Measurements from ENCODE around the gene NIM1K. TPM values are rescaled to one million over a fixed set of nuclear protein-coding genes. Genes with fewer than 3 reads are reported as not detected.
A peak's percentile ranks its signal among the peaks of the same experiment; 100 is the strongest.
"Not testable (repeated sequence)": the region's sequence is repeated elsewhere in the genome, so short reads cannot be mapped to it uniquely, and the experiment has no call there.

The NIM1K gene
- total and polyA plus RNA-seq, 2 experiments from 2014 or later: 1.2 to 4.9 TPM

GRCh38 chr5:43302481-43302880, 110.5 kb downstream of the NIM1K start:
- H2AFZ ChIP-seq: no peak overlapping the region
- TF ChIP-seq EZH2phosphoT487 (IDR thresholded peaks at IDR 0.05; ENCODE audit: insufficient read depth, low read depth) (no peak), EZH2 (IDR thresholded peaks at IDR 0.05; ENCODE audit: insufficient read depth, poor library complexity, severe bottlenecking) (no peak)
- no peak overlapping the region for H3K27ac ChIP-seq
- H3K9me2 ChIP-seq (ENCODE audit: insufficient read depth): no peaks in the 10 kb centered on the region
- no peaks in the 10 kb centered on the region for H3K27me3 ChIP-seq (replicated peaks; ENCODE audit: insufficient read depth)
- peaks cover 5% of the 10 kb centered on the region for H3F3A ChIP-seq (ENCODE audit: insufficient read depth)
- peaks cover 6% of the 10 kb centered on the region for H3K36me3 ChIP-seq (ENCODE audit: low read depth)
- no peak for DNase-seq
- H3K4me1 ChIP-seq (ENCODE audit: insufficient read depth): no peaks in the 10 kb centered on the region; the same call in 1 of the 2 replicates
- H3K4me2 ChIP-seq (ENCODE audit: unreplicated experiment): no peak overlapping the region
- H3K9ac ChIP-seq: no peak overlapping the region
- in situ Hi-C loops (cut with MboI): no loop called here
- no peaks in the 10 kb centered on the region for H4K20me1 ChIP-seq (ENCODE audit: insufficient read depth)
- 94 to 97% methylated on average over 3 of the region's 3 CpGs for WGBS, 2 experiments (ENCODE audit: low coverage in 1 of 2, low lambda C conversion rate in 2 of 2, missing lambda C conversion rate in 2 of 2)
- no peaks in the 10 kb centered on the region for H3K9me3 ChIP-seq (ENCODE audit: low read depth)
- H3K79me2 ChIP-seq (ENCODE audit: insufficient read depth): peaks cover 73% of the 10 kb centered on the region
- no peak overlapping the region for H3K4me3 ChIP-seq

DNA sequence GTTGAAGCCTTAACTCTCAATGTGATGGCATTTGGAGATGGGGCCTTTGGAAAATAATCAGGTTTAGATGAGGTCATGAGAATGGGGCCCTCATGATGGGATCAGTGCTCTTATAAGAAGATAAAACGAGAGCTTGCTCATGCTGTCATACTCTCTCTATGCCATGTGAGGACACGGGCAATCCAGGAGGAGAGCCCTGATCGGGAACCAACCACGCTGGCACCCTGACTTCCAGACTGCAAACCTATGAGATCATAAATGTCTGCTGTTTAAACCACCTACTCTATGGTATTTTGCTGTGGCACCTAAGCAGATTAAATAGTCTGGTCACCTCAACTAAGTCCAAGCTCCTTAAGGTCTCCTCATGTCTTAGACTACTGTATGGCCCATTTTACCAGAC, 111.2 kb downstream of the NIM1K start:
- Histone ChIP-seq H3K79me2 (ENCODE audit: insufficient read depth) (peaks cover 81% of the 10 kb centered on the region), H3K9me2 (ENCODE audit: insufficient read depth) (no peaks in the 10 kb centered on the region), H3K4me3 (no peak overlapping the region), H3K4me1 (ENCODE audit: insufficient read depth) (no peaks in the 10 kb centered on the region; the same call in 1 of the 2 replicates), H3K9ac (no peak overlapping the region), H3F3A (ENCODE audit: insufficient read depth) (peaks cover 5% of the 10 kb centered on the region), H3K27ac (no peak overlapping the region), H3K27me3 (replicated peaks; ENCODE audit: insufficient read depth) (no peaks in the 10 kb centered on the region), H3K36me3 (ENCODE audit: low read depth) (peaks cover under 1% of the 10 kb centered on the region; the same call in 1 of the 2 replicates), H3K4me2 (ENCODE audit: unreplicated experiment) (no peak overlapping the region), H2AFZ (no peak overlapping the region), H4K20me1 (ENCODE audit: insufficient read depth) (no peaks in the 10 kb centered on the region), H3K9me3 (ENCODE audit: low read depth) (no peaks in the 10 kb centered on the region)
- in situ Hi-C loops (cut with MboI): no loop called here
- WGBS, 2 experiments (ENCODE audit: low coverage in 1 of 2, low lambda C conversion rate in 2 of 2, missing lambda C conversion rate in 2 of 2): 70 to 93% methylated on average over 4 of the region's 4 CpGs
- DNase-seq: no peak
- TF ChIP-seq EZH2phosphoT487 (IDR thresholded peaks at IDR 0.05; ENCODE audit: insufficient read depth, low read depth): no peak

DNA sequence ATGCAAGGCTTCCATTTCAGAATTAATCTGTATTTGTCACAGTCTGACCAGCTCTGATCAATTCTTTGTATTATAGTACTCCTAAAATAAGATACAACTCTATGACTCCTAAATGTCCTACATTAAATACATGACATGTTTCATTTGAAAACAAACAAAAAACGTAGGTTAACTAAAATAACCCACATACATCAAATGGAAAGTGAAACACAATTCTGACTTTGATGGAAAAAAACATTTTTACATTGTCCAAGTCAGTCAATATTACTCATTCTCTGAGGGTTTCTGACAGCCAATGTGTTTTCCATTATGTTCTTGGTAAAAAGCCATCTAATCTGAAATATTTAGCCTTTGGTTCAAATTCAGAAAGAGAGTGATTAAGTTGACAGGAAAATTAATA, 112.5 kb downstream of the NIM1K start:
- Histone ChIP-seq H3K27me3 (replicated peaks; ENCODE audit: insufficient read depth) (no peaks in the 10 kb centered on the region), H2AFZ (no peak overlapping the region), H3K27ac (no peak overlapping the region), H4K20me1 (ENCODE audit: insufficient read depth) (no peaks in the 10 kb centered on the region), H3K9ac (no peak overlapping the region), H3F3A (ENCODE audit: insufficient read depth) (peaks cover 5% of the 10 kb centered on the region), H3K79me2 (ENCODE audit: insufficient read depth) (peaks cover 88% of the 10 kb centered on the region), H3K9me2 (ENCODE audit: insufficient read depth) (no peaks in the 10 kb centered on the region), H3K4me1 (ENCODE audit: insufficient read depth) (no peaks in the 10 kb centered on the region; the same call in 1 of the 2 replicates), H3K4me3 (peak overlapping the region; percentile 20; the same call in 1 of the 2 replicates), H3K9me3 (ENCODE audit: low read depth) (no peaks in the 10 kb centered on the region), H3K36me3 (ENCODE audit: low read depth) (no peaks in the 10 kb centered on the region), H3K4me2 (ENCODE audit: unreplicated experiment) (no peak overlapping the region)
- TF ChIP-seq EZH2 (IDR thresholded peaks at IDR 0.05; ENCODE audit: insufficient read depth, poor library complexity, severe bottlenecking) (no peak), EZH2phosphoT487 (IDR thresholded peaks at IDR 0.05; ENCODE audit: insufficient read depth, low read depth) (no peak)
- 18 to 23% methylated on average over 1 of the region's 1 CpG for WGBS, 2 experiments (ENCODE audit: low coverage in 1 of 2, low lambda C conversion rate in 2 of 2, missing lambda C conversion rate in 2 of 2)
- DNase-seq: peak; percentile 21
- in situ Hi-C loops (cut with MboI): no loop called here

GRCh38 chr5:43305948-43306565, 114.0 kb downstream of the NIM1K start:
- Histone ChIP-seq H3K9ac (no peak overlapping the region), H2AFZ (no peak overlapping the region), H3K27ac (no peak overlapping the region), H3K9me3 (ENCODE audit: low read depth) (no peaks in the 10 kb centered on the region), H3K4me3 (no peak overlapping the region), H3K4me2 (ENCODE audit: unreplicated experiment) (no peak overlapping the region), H3F3A (ENCODE audit: insufficient read depth) (peaks cover 5% of the 10 kb centered on the region), H4K20me1 (ENCODE audit: insufficient read depth) (no peaks in the 10 kb centered on the region), H3K36me3 (ENCODE audit: low read depth) (no peaks in the 10 kb centered on the region), H3K79me2 (ENCODE audit: insufficient read depth) (peaks cover 88% of the 10 kb centered on the region), H3K4me1 (ENCODE audit: insufficient read depth) (no peaks in the 10 kb centered on the region; the same call in 1 of the 2 replicates), H3K9me2 (ENCODE audit: insufficient read depth) (no peaks in the 10 kb centered on the region), H3K27me3 (replicated peaks; ENCODE audit: insufficient read depth) (no peaks in the 10 kb centered on the region)
- in situ Hi-C loops (cut with MboI): no loop called here
- TF ChIP-seq EZH2 (IDR thresholded peaks at IDR 0.05; ENCODE audit: insufficient read depth, poor library complexity, severe bottlenecking) (no peak), EZH2phosphoT487 (IDR thresholded peaks at IDR 0.05; ENCODE audit: insufficient read depth, low read depth) (no peak)
- DNase-seq: peak; percentile 78
- 22 to 41% methylated on average over 1 of the region's 1 CpG for WGBS, 2 experiments (ENCODE audit: low coverage in 1 of 2, low lambda C conversion rate in 2 of 2, missing lambda C conversion rate in 2 of 2)

- H3K9ac ChIP-seq; H3K9me2 ChIP-seq (ENCODE audit: insufficient read depth); H4K20me1 ChIP-seq (ENCODE audit: insufficient read depth); in situ Hi-C loops (cut with MboI); H3K4me2 ChIP-seq (ENCODE audit: unreplicated experiment); H3K27me3 ChIP-seq (replicated peaks; ENCODE audit: insufficient read depth); H3K27ac ChIP-seq; H3K9me3 ChIP-seq (ENCODE audit: low read depth); H3K4me1 ChIP-seq (ENCODE audit: insufficient read depth); DNase-seq; H3K4me3 ChIP-seq; H2AFZ ChIP-seq; H3F3A ChIP-seq (ENCODE audit: insufficient read depth); H3K36me3 ChIP-seq (ENCODE audit: low read depth): not testable (repeated sequence)
- WGBS, 2 experiments (ENCODE audit: low coverage in 1 of 2, low lambda C conversion rate in 2 of 2, missing lambda C conversion rate in 2 of 2): 84 to 93% methylated on average over 5 of the region's 5 CpGs
- H3K79me2 ChIP-seq (ENCODE audit: insufficient read depth): peaks cover 88% of the 10 kb centered on the region
Observed at GRCh38 chr5:43306954-43307353, 114.9 kb downstream of the NIM1K start.

All from GM23248 (cell line).